Measurements from ENCODE around the gene PBXIP1.
"Not testable (repeated sequence)": the region's sequence is repeated elsewhere in the genome, so short reads cannot be mapped to it uniquely, and the experiment has no call there.

The PBXIP1 gene

GRCh38 chr1:154993572-154994268, 37.8 kb upstream of the PBXIP1 start, which contains the start of gene LENEP:
Gene LENEP (plus strand): TSS chr1:154993586. CDS start chr1:154993608, 22 bp downstream.
- Histone ChIP-seq H3K4me1 (ENCODE audit: control insufficient read depth in 2 of 2, insufficient read depth in 2 of 2, low read length in 2 of 2) (peaks cover 5 to 9% of the 10 kb centered on the region in 2 donors), H3K9me3 (ENCODE audit: control insufficient read depth in 2 of 2, low read length in 2 of 2) (no peaks in the 10 kb centered on the region), H3K27me3 (ENCODE audit: control insufficient read depth in 2 of 2, insufficient read depth in 2 of 2, low read length in 2 of 2) (no peaks in the 10 kb centered on the region), H3K27ac (ENCODE audit: low read depth in 2 of 2, low read length in 2 of 2) (no peak within 1 kb of the TSS), H3K4me3 (ENCODE audit: low read length in 2 of 2) (no peak within 1 kb of the TSS), H3K9ac (ENCODE audit: low read depth in 1 of 2, low read length in 2 of 2) (no peak within 1 kb of the TSS), H3K36me3 (ENCODE audit: control insufficient read depth in 2 of 2, insufficient read depth in 2 of 2, low read length in 2 of 2) (peaks cover 4 to 20% of the 10 kb centered on the region in 2 donors)

GRCh38 chr1:154992721-154993571, 37.0 kb upstream of the PBXIP1 start:
- Histone ChIP-seq H3K36me3 (ENCODE audit: control insufficient read depth in 2 of 2, insufficient read depth in 2 of 2, low read length in 2 of 2) (peaks cover 9 to 28% of the 10 kb centered on the region in 2 donors), H3K9me3 (ENCODE audit: control insufficient read depth in 2 of 2, low read length in 2 of 2) (no peaks in the 10 kb centered on the region), H3K9ac (ENCODE audit: low read depth in 1 of 2, low read length in 2 of 2) (no peak overlapping the region), H3K4me3 (ENCODE audit: low read length in 2 of 2) (no peak overlapping the region), H3K4me1 (ENCODE audit: control insufficient read depth in 2 of 2, insufficient read depth in 2 of 2, low read length in 2 of 2) (peaks cover 5 to 9% of the 10 kb centered on the region in 2 donors), H3K27me3 (ENCODE audit: control insufficient read depth in 2 of 2, insufficient read depth in 2 of 2, low read length in 2 of 2) (no peaks in the 10 kb centered on the region), H3K27ac (ENCODE audit: low read depth in 2 of 2, low read length in 2 of 2) (no peak overlapping the region)

GRCh38 chr1:154990276-154990675, 34.4 kb upstream of the PBXIP1 start:
- H3K27me3 ChIP-seq (ENCODE audit: control insufficient read depth in 2 of 2, insufficient read depth in 2 of 2, low read length in 2 of 2): no peaks in the 10 kb centered on the region
- no peak overlapping the region for H3K9ac ChIP-seq (ENCODE audit: low read depth in 1 of 2, low read length in 2 of 2)
- H3K4me3 ChIP-seq (ENCODE audit: low read length in 2 of 2): no peak overlapping the region
- H3K9me3 ChIP-seq (ENCODE audit: control insufficient read depth in 2 of 2, low read length in 2 of 2): no peaks in the 10 kb centered on the region
- H3K4me1 ChIP-seq (ENCODE audit: control insufficient read depth in 2 of 2, insufficient read depth in 2 of 2, low read length in 2 of 2): peaks cover 3 to 5% of the 10 kb centered on the region in 2 donors
- peaks cover 9 to 35% of the 10 kb centered on the region in 2 donors for H3K36me3 ChIP-seq (ENCODE audit: control insufficient read depth in 2 of 2, insufficient read depth in 2 of 2, low read length in 2 of 2)
- no peak overlapping the region for H3K27ac ChIP-seq (ENCODE audit: low read depth in 2 of 2, low read length in 2 of 2)

- Histone ChIP-seq H3K9ac (ENCODE audit: low read depth in 1 of 2, low read length in 2 of 2) (no peak overlapping the region), H3K4me3 (ENCODE audit: low read length in 2 of 2) (no peak overlapping the region), H3K27me3 (ENCODE audit: control insufficient read depth in 2 of 2, insufficient read depth in 2 of 2, low read length in 2 of 2) (no peaks in the 10 kb centered on the region), H3K9me3 (ENCODE audit: control insufficient read depth in 2 of 2, low read length in 2 of 2) (no peaks in the 10 kb centered on the region), H3K27ac (ENCODE audit: low read depth in 2 of 2, low read length in 2 of 2) (no peak overlapping the region), H3K36me3 (ENCODE audit: control insufficient read depth in 2 of 2, insufficient read depth in 2 of 2, low read length in 2 of 2) (peaks cover 9 to 35% of the 10 kb centered on the region in 2 donors), H3K4me1 (ENCODE audit: control insufficient read depth in 2 of 2, insufficient read depth in 2 of 2, low read length in 2 of 2) (peaks cover 3 to 8% of the 10 kb centered on the region in 2 donors)
Measured at GRCh38 chr1:154989195-154989860, 33.4 kb upstream of the PBXIP1 start.

GRCh38 chr1:154988058-154988954, 32.4 kb upstream of the PBXIP1 start:
- Histone ChIP-seq H3K4me3 (ENCODE audit: low read length in 2 of 2) (no peak overlapping the region), H3K9ac (ENCODE audit: low read depth in 1 of 2, low read length in 2 of 2) (no peak overlapping the region), H3K9me3 (ENCODE audit: control insufficient read depth in 2 of 2, low read length in 2 of 2) (no peaks in the 10 kb centered on the region), H3K36me3 (ENCODE audit: control insufficient read depth in 2 of 2, insufficient read depth in 2 of 2, low read length in 2 of 2) (peaks cover 9 to 35% of the 10 kb centered on the region in 2 donors), H3K27ac (ENCODE audit: low read depth in 2 of 2, low read length in 2 of 2) (no peak overlapping the region), H3K27me3 (ENCODE audit: control insufficient read depth in 2 of 2, insufficient read depth in 2 of 2, low read length in 2 of 2) (no peaks in the 10 kb centered on the region), H3K4me1 (ENCODE audit: control insufficient read depth in 2 of 2, insufficient read depth in 2 of 2, low read length in 2 of 2) (peaks cover 11 to 16% of the 10 kb centered on the region in 2 donors)

- Histone ChIP-seq H3K9ac (ENCODE audit: low read depth in 1 of 2, low read length in 2 of 2) (no peak overlapping the region), H3K4me1 (ENCODE audit: control insufficient read depth in 2 of 2, insufficient read depth in 2 of 2, low read length in 2 of 2) (peaks cover 16 to 19% of the 10 kb centered on the region in 2 donors), H3K27ac (ENCODE audit: low read depth in 2 of 2, low read length in 2 of 2) (no peak overlapping the region), H3K27me3 (ENCODE audit: control insufficient read depth in 2 of 2, insufficient read depth in 2 of 2, low read length in 2 of 2) (no peaks in the 10 kb centered on the region), H3K36me3 (ENCODE audit: control insufficient read depth in 2 of 2, insufficient read depth in 2 of 2, low read length in 2 of 2) (peaks cover 9 to 33% of the 10 kb centered on the region in 2 donors), H3K4me3 (ENCODE audit: low read length in 2 of 2) (no peak overlapping the region), H3K9me3 (ENCODE audit: control insufficient read depth in 2 of 2, low read length in 2 of 2) (no peaks in the 10 kb centered on the region)
Measured at GRCh38 chr1:154987326-154987725, 31.4 kb upstream of the PBXIP1 start.

GRCh38 chr1:154986736-154987135, 30.8 kb upstream of the PBXIP1 start:
- not testable (repeated sequence) for H3K4me3 ChIP-seq (ENCODE audit: low read length in 2 of 2); H3K9ac ChIP-seq (ENCODE audit: low read depth in 1 of 2, low read length in 2 of 2); H3K27ac ChIP-seq (ENCODE audit: low read depth in 2 of 2, low read length in 2 of 2); H3K27me3 ChIP-seq (ENCODE audit: control insufficient read depth in 2 of 2, insufficient read depth in 2 of 2, low read length in 2 of 2); H3K9me3 ChIP-seq (ENCODE audit: control insufficient read depth in 2 of 2, low read length in 2 of 2)
- Histone ChIP-seq H3K36me3 (ENCODE audit: control insufficient read depth in 2 of 2, insufficient read depth in 2 of 2, low read length in 2 of 2) (peaks cover 9 to 33% of the 10 kb centered on the region in 2 donors), H3K4me1 (ENCODE audit: control insufficient read depth in 2 of 2, insufficient read depth in 2 of 2, low read length in 2 of 2) (peaks cover 18 to 20% of the 10 kb centered on the region in 2 donors)

GRCh38 chr1:154983776-154984466, 28.0 kb upstream of the PBXIP1 start:
- Histone ChIP-seq H3K36me3 (ENCODE audit: control insufficient read depth in 2 of 2, insufficient read depth in 2 of 2, low read length in 2 of 2) (peaks cover 5 to 17% of the 10 kb centered on the region in 2 donors), H3K4me3 (ENCODE audit: low read length in 2 of 2) (peak overlapping the region; percentile 83 to 99), H3K9ac (ENCODE audit: low read depth in 1 of 2, low read length in 2 of 2) (peak overlapping the region; percentile 76 to 92), H3K27ac (ENCODE audit: low read depth in 2 of 2, low read length in 2 of 2) (peak overlapping the region; percentile 53 to 66), H3K9me3 (ENCODE audit: control insufficient read depth in 2 of 2, low read length in 2 of 2) (no peaks in the 10 kb centered on the region), H3K27me3 (ENCODE audit: control insufficient read depth in 2 of 2, insufficient read depth in 2 of 2, low read length in 2 of 2) (no peaks in the 10 kb centered on the region), H3K4me1 (ENCODE audit: control insufficient read depth in 2 of 2, insufficient read depth in 2 of 2, low read length in 2 of 2) (peaks cover 15% of the 10 kb centered on the region in 2 donors)
